Chondrocyte (in vitro differentiated cells): ENCODE measurements around the gene PAFAH2. TPM values are rescaled to one million over a fixed set of nuclear protein-coding genes. Genes with fewer than 3 reads are reported as not detected.
A peak's percentile ranks its signal among the peaks of the same experiment; 100 is the strongest.

Experiments used
- DNase-seq: peaks from one replicate; pipeline ENCODE4 v3.0.0; 2021; ENCODE audit warnings: mixed read lengths, low spot score
- H3K27ac Mint-ChIP-seq: one replicate; pipeline ENCODE4 v1.8.0; 2021; ENCODE audit warnings: mild to moderate bottlenecking, moderate library complexity, mixed read lengths; ENCODE audit not compliant: unreplicated experiment
- H3K27me3 Mint-ChIP-seq: 2 replicates; pipeline ENCODE4 v1.8.0; 2021; ENCODE audit warnings: low read depth, mixed read lengths
- H3K36me3 Mint-ChIP-seq: 2 replicates; pipeline ENCODE4 v1.8.0; 2021; ENCODE audit warnings: low read depth, mixed read lengths
- H3K4me1 Mint-ChIP-seq: 2 replicates; pipeline ENCODE4 v1.8.0; 2021; ENCODE audit warnings: low read depth, mild to moderate bottlenecking, mixed read lengths
- H3K4me3 Mint-ChIP-seq: one replicate; pipeline ENCODE4 v1.8.0; 2021; ENCODE audit warnings: mild to moderate bottlenecking, moderate library complexity, mixed read lengths; ENCODE audit not compliant: unreplicated experiment
- H3K9me3 Mint-ChIP-seq: 2 replicates; pipeline ENCODE4 v1.8.0; 2021; ENCODE audit warnings: low read depth, mixed read lengths
- total RNA-seq: library from RNA; stranded (reverse); gene quantifications from 3 replicates; pipeline ENCODE4 v1.2.1, GENCODE V29; 2021
- TF ChIP-seq, protein P1 (sequence below): fragments of 200-600 bp; sonication (generic); IDR thresholded peaks from 2 replicates; pipeline ENCODE4 v1.5.0; 2021; ENCODE audit warnings: antibody characterized with exemption, mild to moderate bottlenecking, moderate library complexity

The PAFAH2 gene
- total RNA-seq, 1 donor from 2014 or later: 10.7 TPM

DNA sequence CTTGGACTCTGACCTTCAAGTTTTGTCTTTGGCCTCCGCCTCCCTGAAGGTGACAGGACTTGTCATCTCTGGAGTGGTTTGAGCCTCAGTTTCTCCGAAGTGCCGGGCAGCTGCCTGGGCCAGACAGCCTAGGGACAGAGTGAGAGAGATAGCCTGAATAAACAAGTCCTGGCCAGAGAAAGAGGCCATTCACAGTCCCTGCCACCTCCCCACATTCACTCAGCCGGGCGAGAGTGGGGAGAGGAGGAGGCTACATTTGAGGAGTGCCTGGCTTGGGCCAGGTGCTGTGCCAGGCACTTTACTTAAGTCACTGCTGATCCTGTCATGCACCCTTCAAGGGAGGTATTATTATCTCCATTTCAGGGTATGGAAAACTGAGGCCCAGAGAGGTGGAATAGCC is 27.2 kb upstream of the PAFAH2 start:
- no peaks in the 10 kb centered on the region for H3K36me3 Mint-ChIP-seq

DNA sequence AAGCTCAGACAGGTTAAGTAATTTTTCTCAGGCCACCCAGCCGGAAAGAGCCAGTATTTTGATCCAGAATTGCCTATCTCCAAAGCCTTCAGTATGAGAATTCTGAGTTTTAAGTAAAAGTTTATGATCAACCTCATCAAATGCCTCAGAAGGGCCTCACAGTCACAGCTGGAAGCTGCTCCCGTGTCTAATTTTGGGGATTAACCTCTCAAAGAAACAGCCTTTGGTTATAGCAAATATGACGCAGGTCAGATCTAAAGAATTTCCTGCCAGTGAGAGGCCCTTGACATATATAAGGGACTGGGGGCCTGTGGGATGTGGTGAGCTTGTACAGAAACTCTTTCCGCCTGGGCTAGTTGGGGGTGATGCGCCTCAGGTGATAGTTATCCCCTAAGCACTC is 26.0 kb upstream of the PAFAH2 start:
- no peak for DNase-seq
- no peaks in the 10 kb centered on the region for H3K9me3 Mint-ChIP-seq

More for the DNA sequence above, 27.2 kb upstream of the PAFAH2 start:
- no peaks in the 10 kb centered on the region for H3K27me3 Mint-ChIP-seq
- no peaks in the 10 kb centered on the region for H3K9me3 Mint-ChIP-seq
- DNase-seq: no peak
- TF ChIP-seq, protein P1, sequence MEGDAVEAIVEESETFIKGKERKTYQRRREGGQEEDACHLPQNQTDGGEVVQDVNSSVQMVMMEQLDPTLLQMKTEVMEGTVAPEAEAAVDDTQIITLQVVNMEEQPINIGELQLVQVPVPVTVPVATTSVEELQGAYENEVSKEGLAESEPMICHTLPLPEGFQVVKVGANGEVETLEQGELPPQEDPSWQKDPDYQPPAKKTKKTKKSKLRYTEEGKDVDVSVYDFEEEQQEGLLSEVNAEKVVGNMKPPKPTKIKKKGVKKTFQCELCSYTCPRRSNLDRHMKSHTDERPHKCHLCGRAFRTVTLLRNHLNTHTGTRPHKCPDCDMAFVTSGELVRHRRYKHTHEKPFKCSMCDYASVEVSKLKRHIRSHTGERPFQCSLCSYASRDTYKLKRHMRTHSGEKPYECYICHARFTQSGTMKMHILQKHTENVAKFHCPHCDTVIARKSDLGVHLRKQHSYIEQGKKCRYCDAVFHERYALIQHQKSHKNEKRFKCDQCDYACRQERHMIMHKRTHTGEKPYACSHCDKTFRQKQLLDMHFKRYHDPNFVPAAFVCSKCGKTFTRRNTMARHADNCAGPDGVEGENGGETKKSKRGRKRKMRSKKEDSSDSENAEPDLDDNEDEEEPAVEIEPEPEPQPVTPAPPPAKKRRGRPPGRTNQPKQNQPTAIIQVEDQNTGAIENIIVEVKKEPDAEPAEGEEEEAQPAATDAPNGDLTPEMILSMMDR: no peak
- H3K4me3 Mint-ChIP-seq: no peak overlapping the region
- H3K4me1 Mint-ChIP-seq: peaks cover 44% of the 10 kb centered on the region
- H3K27ac Mint-ChIP-seq: no peak overlapping the region

DNA sequence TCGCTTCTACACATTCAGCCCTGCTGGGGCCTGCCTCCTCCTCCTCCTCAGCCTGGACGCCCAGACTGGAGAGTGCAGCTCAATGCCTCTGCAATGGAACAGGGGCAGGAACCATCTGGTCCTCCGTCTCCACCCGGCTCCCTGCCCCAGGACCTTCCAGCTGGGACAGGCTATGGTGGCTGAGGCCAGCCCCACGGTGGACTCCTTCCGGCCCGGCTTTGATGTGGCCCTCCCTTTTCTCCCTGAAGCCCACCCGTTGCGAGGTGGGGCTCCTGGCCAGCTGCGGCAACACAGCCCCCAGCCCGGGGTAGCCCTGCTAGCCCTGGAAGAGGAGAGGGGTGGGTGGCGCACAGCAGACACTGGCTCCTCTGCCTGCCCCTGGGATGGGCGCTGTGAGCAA is 25.1 kb upstream of the PAFAH2 start:
- Mint-ChIP-seq H3K36me3 (no peaks in the 10 kb centered on the region), H3K27me3 (no peaks in the 10 kb centered on the region), H3K27ac (no peak overlapping the region), H3K4me3 (peak overlapping the region; percentile 52), H3K4me1 (peaks cover 64% of the 10 kb centered on the region), H3K9me3 (no peaks in the 10 kb centered on the region)
- no peak for DNase-seq
- TF ChIP-seq, protein P1: no peak

More for the DNA sequence above, 26.0 kb upstream of the PAFAH2 start:
- H3K4me3 Mint-ChIP-seq: no peak overlapping the region
- H3K27me3 Mint-ChIP-seq: no peaks in the 10 kb centered on the region
- H3K4me1 Mint-ChIP-seq: peaks cover 57% of the 10 kb centered on the region
- H3K36me3 Mint-ChIP-seq: no peaks in the 10 kb centered on the region
- no peak overlapping the region for H3K27ac Mint-ChIP-seq
- TF ChIP-seq, protein P1: no peak

DNA sequence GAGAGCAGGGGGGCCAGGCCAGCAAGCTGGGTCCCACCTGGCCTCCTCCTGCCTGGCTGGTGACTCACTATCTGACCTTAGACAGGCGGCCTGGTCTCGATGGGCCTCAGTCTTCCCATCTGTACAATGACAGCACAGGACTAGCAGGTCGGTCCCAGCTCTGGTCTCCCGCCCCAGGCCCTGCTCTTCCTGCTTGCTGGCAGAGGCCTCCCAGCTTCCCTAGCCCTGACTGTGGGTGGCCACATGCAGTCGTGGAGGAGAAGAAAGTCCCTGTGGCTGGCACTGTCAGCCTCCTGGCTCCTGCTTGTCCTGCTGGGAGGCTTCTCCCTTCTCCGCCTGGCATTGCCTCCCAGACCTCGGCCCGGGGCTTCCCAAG is 24.5 kb upstream of the PAFAH2 start:
- Mint-ChIP-seq H3K27ac (no peak overlapping the region), H3K36me3 (no peaks in the 10 kb centered on the region), H3K27me3 (no peaks in the 10 kb centered on the region), H3K4me3 (peak overlapping the region; percentile 33), H3K4me1 (peaks cover 64% of the 10 kb centered on the region), H3K9me3 (no peaks in the 10 kb centered on the region)
- no peak for DNase-seq
- TF ChIP-seq, protein P1: no peak

DNA sequence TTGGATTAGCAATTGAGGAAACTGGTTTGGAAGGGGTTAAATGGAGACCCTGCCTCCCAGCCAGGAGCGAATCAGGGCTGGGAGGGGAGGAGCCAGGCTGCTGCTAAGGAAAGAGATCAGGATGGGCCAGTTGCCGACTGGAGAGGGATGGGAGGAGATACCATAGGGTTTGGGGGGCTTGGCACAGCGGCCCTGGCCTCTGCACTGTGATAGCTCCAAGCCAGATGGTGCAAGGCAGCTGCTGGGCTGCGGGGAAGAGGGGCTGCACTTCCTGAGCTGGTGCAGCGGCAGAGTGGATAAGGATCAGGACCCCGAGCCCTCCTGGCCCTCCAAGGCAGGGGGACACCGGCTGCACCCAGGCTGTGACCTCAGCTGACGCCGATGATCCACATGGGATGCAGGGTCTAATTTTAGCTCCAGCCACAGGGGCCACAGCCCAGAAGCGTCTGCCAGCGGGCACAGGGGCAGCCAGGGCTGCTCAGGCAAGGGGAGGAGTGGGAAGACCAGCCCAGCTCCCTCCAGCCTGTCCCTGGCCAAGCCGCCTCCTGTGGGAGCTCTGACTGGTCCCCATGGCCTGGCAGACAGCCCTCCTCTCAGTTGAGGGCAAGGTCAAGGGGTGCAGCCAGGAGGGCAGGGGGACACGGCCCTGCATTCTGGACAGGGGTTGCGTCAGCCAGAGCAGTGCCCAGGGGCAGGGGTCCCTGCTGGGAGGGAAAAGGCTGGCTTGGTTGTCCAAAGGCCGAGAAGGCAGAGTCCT is 24.0 kb upstream of the PAFAH2 start, which contains the start of gene EXTL1:
Gene EXTL1 (plus strand): TSS at position 129 of the 757 bp plus-strand sequence. CDS start 872 bp downstream, outside the sequence.
- Mint-ChIP-seq H3K27me3 (no peaks in the 10 kb centered on the region), H3K4me3 (peak within 1 kb of the TSS; percentile 84), H3K9me3 (no peaks in the 10 kb centered on the region), H3K27ac (peak within 1 kb of the TSS; percentile 46), H3K36me3 (no peaks in the 10 kb centered on the region), H3K4me1 (peaks cover 70% of the 10 kb centered on the region)
- DNase-seq: no peak
- TF ChIP-seq, protein P1: no peak
